Measurements from ENCODE around the gene ZNF469. TPM values are rescaled to one million over a fixed set of nuclear protein-coding genes. Genes with fewer than 3 reads are reported as not detected.

Gene ZNF469
- total and polyA plus RNA-seq, 2 donors (not counting 3 experiments of a cell fraction or from before 2014, with no cell fraction given), result 0.90 to 5.7 TPM

DNA sequence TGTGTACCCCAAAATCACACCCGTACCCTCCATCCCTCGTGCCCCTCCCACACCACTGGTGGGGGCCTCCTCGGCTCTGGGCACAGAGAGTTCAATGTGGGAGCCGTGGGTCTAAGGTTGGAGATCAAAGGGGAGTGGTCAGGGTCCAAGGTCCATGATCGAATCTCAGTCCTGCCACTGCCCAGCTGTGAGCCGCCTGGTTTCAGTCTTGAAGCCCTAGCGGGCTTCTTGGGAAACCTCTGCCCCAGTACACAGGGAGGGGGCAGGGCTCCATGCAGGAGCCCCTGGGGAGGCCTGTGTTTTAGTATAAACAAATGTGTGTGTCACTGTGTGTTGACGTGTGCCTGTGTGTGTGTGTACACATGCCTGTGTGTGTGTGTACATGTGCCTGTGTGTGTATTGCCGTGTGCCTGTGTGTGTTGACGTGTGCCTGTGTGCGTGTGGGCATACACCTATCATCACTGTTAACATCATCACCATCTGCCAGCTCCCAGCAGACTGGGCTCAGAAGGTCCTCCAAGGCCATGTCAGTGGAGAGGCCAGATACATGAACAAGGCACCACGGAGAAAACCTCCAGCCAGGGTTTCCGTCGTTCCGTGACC, 26.5 kb upstream of the ZNF469 start:
- CTCF ChIA-PET, result no interaction called here
- H3K9ac ChIP-seq (replicated peaks; ENCODE audit: extremely low read depth, insufficient read depth, low read length), result no peak overlapping the region
- H3K79me2 ChIP-seq (ENCODE audit: control insufficient read depth, insufficient read depth, low read length), result no peaks in the 10 kb centered on the region
- no peaks in the 10 kb centered on the region for H3K9me1 ChIP-seq (replicated peaks; ENCODE audit: control insufficient read depth, extremely low read depth, insufficient read depth, low read length)
- BruUV-seq (replicated peaks), result no TSS peak
- H4K20me1 ChIP-seq (replicated peaks; ENCODE audit: control insufficient read depth, extremely low read depth, insufficient read depth, low read length), result no peaks in the 10 kb centered on the region
- DNase-seq (ENCODE audit: low read depth, low spot score) (no peak), FAIRE-seq (no peak)
- dilution Hi-C loops (cut with MboI; ENCODE audit: extremely low pct_ligation_motif_present, low sequenced_read_pairs), result no loop called here
- no peaks in the 10 kb centered on the region for H3K36me3 ChIP-seq (ENCODE audit: control insufficient read depth in 2 of 2, extremely low read depth in 1 of 2, insufficient read depth in 2 of 2, low read length in 2 of 2)
- H3K27me3 ChIP-seq (ENCODE audit: control insufficient read depth in 2 of 2, insufficient read depth in 2 of 2, low read length in 2 of 2), result peaks cover 0 to 1% of the 10 kb centered on the region in 2 experiments
- POLR2A ChIA-PET, result no interaction called here
- no peak overlapping the region for H3K4me3 ChIP-seq (replicated peaks in 1 of 3; ENCODE audit: insufficient read depth in 1 of 3, low read depth in 1 of 3, low read length in 3 of 3)
- H3K9me3 ChIP-seq (replicated peaks; ENCODE audit: control insufficient read depth, insufficient read depth, low read length), result no peaks in the 10 kb centered on the region
- intact Hi-C loops (cut with micrococcal nuclease), result no loop called here
- no peaks in the 10 kb centered on the region for H3K4me1 ChIP-seq (ENCODE audit: control insufficient read depth, extremely low read depth, insufficient read depth, low read length)
- no peak overlapping the region for H3K27ac ChIP-seq (ENCODE audit: insufficient read depth, low read depth, low read length)
- no peak overlapping the region for H2AFZ ChIP-seq (ENCODE audit: low read depth, low read length)
- no peak for TF ChIP-seq MYC (IDR thresholded peaks at IDR 0.05; ENCODE audit: low read depth, low read length)
- TF ChIP-seq GATA2 (IDR thresholded peaks at IDR 0.05; ENCODE audit: insufficient read depth, insufficient read length, low read depth, low read length), result no peak
- TF ChIP-seq POLR2AphosphoS5 (IDR thresholded peaks at IDR 0.05; ENCODE audit: insufficient read depth, low read depth, low read length), result no peak
- TF ChIP-seq, protein P1, sequence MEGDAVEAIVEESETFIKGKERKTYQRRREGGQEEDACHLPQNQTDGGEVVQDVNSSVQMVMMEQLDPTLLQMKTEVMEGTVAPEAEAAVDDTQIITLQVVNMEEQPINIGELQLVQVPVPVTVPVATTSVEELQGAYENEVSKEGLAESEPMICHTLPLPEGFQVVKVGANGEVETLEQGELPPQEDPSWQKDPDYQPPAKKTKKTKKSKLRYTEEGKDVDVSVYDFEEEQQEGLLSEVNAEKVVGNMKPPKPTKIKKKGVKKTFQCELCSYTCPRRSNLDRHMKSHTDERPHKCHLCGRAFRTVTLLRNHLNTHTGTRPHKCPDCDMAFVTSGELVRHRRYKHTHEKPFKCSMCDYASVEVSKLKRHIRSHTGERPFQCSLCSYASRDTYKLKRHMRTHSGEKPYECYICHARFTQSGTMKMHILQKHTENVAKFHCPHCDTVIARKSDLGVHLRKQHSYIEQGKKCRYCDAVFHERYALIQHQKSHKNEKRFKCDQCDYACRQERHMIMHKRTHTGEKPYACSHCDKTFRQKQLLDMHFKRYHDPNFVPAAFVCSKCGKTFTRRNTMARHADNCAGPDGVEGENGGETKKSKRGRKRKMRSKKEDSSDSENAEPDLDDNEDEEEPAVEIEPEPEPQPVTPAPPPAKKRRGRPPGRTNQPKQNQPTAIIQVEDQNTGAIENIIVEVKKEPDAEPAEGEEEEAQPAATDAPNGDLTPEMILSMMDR (IDR thresholded peaks at IDR 0.05; ENCODE audit: extremely low read depth in 1 of 2, insufficient read depth in 1 of 2, low read depth in 1 of 2, low read length in 2 of 2), result no peak
- TF ChIP-seq, protein P2, sequence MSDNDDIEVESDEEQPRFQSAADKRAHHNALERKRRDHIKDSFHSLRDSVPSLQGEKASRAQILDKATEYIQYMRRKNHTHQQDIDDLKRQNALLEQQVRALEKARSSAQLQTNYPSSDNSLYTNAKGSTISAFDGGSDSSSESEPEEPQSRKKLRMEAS (IDR thresholded peaks at IDR 0.05; ENCODE audit: insufficient read depth, insufficient read length), result no peak
- TF ChIP-seq FOS (IDR thresholded peaks at IDR 0.05; ENCODE audit: borderline replicate concordance, insufficient read depth, low read length), result no peak
- no peak for TF ChIP-seq JUN (IDR thresholded peaks at IDR 0.05; ENCODE audit: borderline replicate concordance, insufficient read depth, insufficient read length, low read depth)
- TF ChIP-seq EZH2 (IDR thresholded peaks at IDR 0.05; ENCODE audit: borderline replicate concordance, low read depth, low read length, severe bottlenecking), result no peak
- no peak overlapping the region for H3K4me2 ChIP-seq (ENCODE audit: insufficient read depth, low read length)
